H1 (cell line): Measurements from ENCODE around the gene MEIS2. TPM values are rescaled to one million over a fixed set of nuclear protein-coding genes. Genes with fewer than 3 reads are reported as not detected.
A peak's percentile ranks its signal among the peaks of the same experiment; 100 is the strongest.

Experiments used
- CTBP2 ChIP-seq: IDR thresholded peaks from 2 replicates; pipeline ENCODE4 v1.7.0; 2011; ENCODE audit warnings: borderline replicate concordance, mild to moderate bottlenecking, moderate library complexity, mixed read lengths, low read length; ENCODE audit not compliant: insufficient read depth, insufficient read length
- RAD21 ChIP-seq, 2 experiments: IDR thresholded peaks in 1 of 2; conservative IDR thresholded peaks in 1 of 2; 2 replicates each; pipeline ENCODE4 v1.6.1; 2011; ENCODE audit warnings: low read depth in 2 of 2, low read length in 2 of 2, improper control_type of control experiment in 1 of 2, inconsistent platforms in 1 of 2, mild to moderate bottlenecking in 1 of 2, moderate library complexity in 1 of 2
- RNF2 ChIP-seq: fragments of 200-900, 300-1000 bp; sonication (generic); IDR thresholded peaks from 2 replicates; pipeline ENCODE4 v1.7.1; 2016; ENCODE audit warnings: borderline replicate concordance, low read depth, mild to moderate bottlenecking, antibody characterized with exemption, low read length; ENCODE audit not compliant: poor library complexity, severe bottlenecking; ENCODE audit errors: missing control alignments
- polyA plus RNA-seq, 7 experiments: library from polyadenylated mRNA; depleted of rRNA in 3 of 7; stranded (reverse) in 5 of 7; unstranded in 2 of 7; fragments of >200 nt in 5 of 7; fragments of 200-250 nt in 2 of 7; gene quantifications; 1 replicate in 5 of 7; 2 replicates in 1 of 7; 4 replicates in 1 of 7; pipeline versions ENCODE4 v1.2.1 to v1.2.3, GENCODE V29; 2011 to 2013; ENCODE audit warnings: missing spikeins in 2 of 7, mixed read lengths in 2 of 7
- total RNA-seq: library from RNA; stranded (reverse); fragmentation: NEBNext Ultra II Directional; extraction: Animal tissue kit (Norgen Biotek cat#: 25700); gene quantifications from 2 replicates; pipeline ENCODE4 v1.2.1, GENCODE V29; 2021

Gene MEIS2
- total and polyA plus RNA-seq, 2 of the 8 experiments (the other 6 are each of a cell fraction or from before 2014, with no cell fraction given) = 0.22 to 1.2 TPM

DNA sequence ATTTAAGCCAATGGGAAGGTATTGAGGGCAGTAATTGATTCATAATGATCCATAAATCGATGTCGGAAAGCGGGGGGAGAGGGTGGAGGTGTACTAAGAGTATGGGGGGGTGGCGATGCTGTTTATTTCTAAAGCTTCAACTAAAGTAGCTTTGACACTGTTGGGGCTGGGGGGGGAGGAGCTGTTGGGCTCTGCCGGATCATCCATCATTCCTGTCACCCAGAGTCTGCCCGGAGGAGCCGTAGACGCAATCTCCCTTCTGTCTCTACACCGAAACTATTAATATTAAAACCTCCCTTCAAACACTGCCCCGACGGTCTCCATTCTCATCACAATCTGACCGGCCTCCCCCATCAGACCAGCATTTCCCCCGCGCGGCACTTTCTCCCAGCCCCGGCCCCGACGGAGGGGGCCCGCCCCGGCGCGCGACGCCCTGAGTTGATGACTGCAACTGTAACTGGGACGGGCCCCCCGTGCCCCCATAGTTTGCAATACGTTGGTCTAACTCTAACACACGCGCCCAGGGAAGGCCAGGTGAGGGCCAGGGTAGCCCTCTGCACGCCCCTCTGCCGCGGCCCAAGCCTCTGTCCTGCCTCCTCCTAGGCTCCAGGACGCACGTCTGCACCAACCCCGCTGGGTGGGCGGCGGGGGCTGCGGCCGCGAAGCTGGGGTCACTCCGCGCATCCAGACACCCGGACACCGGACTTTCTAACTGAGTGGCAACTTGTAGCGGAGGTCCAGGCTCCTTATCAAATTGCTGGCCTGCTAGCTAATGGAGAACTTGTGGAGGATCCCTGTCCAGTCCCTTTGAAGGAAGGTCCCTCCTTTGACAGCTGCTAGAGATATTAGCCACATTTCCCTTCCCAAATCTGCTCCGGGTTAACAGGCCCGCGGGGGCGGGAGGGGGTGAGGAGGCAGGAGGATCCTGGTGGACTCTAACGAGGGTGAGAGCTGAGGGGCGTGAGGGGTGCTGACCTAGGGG, 212.0 kb downstream of the MEIS2 start (continued):
- TF ChIP-seq RNF2 (peak; percentile 38), CTBP2 (peak; percentile 60), RAD21 (IDR thresholded peaks at IDR 0.05 in 1 of 2, conservative IDR thresholded peaks at IDR 0.05 in 1 of 2; ENCODE audit: low read depth in 2 of 2, low read length in 2 of 2) (0 out of 4 replicates have a peak, but pooled peaks of 1 of the 2 experiments have one; percentile 6)
